ENCODE data around the gene OR1I1.

GRCh38 chr19:15129856-15130585 lies 48.0 kb downstream of the OR1I1 start:
- TF ChIP-seq CTCF (IDR thresholded peaks at IDR 0.05), result no peak
- TF ChIP-seq POLR2A (IDR thresholded peaks at IDR 0.05), result no peak

Data from sigmoid colon (tissue), 3 donors.